ENCODE measurements around the gene DDR1.
"Not testable (repeated sequence)": the region's sequence is repeated elsewhere in the genome, so short reads cannot be mapped to it uniquely, and the experiment has no call there.

DDR1 gene

GRCh38 chr6:30917487-30917886 lies 33.2 kb downstream of the DDR1 start:
- no peak for DNase-seq (ENCODE audit: low read depth)

- DNase-seq (ENCODE audit: low read depth): no peak
Observed at GRCh38 chr6:30918670-30919069, 34.4 kb downstream of the DDR1 start.

- no peak for DNase-seq (ENCODE audit: low read depth)
Observed at GRCh38 chr6:30922447-30922852, 38.1 kb downstream of the DDR1 start.

DNA sequence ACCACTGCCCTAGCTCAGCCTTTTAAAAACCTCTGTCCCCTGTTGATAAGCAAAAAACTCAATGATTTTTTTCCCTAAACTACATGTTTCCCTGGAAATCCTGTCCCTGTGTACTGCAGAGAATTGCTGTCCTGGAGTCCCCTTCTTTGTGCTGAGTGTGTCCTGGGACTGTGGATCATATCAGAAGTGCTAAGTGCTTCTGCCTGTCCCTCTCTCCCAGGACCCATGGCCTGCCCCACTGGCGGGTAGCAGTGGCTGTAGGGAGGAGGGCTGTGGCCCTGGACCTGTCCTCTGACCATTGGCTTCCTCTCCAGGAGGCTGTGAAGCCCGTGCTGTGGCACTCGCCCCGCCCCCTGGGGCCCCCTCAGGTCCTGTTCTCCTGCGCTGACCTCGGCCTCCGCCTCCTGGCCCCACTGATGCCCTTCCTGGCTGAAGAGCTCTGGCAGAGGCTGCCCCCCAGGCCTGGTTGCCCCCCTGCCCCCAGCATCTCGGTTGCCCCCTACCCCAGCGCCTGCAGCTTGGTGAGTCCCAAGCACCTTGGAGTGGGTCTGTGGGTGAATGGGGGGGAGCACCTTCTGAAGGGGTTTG lies 39.8 kb downstream of the DDR1 start:
- DNase-seq (ENCODE audit: low read depth): not testable (repeated sequence)

DNA sequence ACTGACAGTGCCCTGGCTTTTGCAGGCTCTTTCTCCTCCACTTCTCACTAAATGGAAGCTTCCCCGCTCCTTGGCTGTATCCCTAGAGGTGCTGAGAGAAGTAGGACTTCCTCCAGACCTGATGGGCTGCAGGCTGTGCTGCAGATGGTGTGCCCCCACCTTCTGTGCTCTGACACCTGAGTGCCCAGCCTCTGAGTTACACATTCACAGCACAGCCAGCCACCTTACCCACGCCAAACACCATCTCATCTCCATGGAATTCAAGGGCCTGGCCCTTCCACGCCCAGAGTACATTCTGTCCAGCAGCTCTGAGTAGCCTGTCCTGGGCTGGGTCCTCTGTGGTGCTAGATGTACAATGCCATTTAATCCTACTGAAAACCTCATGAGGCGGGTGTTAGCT lies 42.3 kb downstream of the DDR1 start:
- no peak for DNase-seq (ENCODE audit: low read depth)

- DNase-seq (ENCODE audit: low read depth): not testable (repeated sequence)
Observed at GRCh38 chr6:30927080-30927479, 42.8 kb downstream of the DDR1 start.

DNA sequence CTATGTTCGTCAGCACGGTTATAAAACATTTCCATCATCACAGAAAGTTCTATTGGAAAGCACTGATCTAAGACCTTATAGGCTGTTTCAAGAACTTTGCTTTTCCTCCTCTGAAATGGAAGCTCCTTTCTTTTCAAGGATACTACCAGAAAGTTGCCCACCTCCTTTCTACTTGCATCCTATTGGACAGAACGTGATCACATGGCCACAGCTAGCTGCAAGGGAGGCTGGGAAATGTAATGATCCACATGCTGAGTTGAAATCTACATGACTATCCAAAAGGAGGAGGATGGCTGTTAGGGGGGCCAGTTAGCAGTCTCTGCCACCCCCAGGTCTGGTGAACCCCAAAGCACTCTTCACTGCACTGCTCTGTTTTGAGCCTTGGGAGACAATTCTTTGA lies 44.4 kb downstream of the DDR1 start:
- DNase-seq (ENCODE audit: low read depth): no peak

DNA sequence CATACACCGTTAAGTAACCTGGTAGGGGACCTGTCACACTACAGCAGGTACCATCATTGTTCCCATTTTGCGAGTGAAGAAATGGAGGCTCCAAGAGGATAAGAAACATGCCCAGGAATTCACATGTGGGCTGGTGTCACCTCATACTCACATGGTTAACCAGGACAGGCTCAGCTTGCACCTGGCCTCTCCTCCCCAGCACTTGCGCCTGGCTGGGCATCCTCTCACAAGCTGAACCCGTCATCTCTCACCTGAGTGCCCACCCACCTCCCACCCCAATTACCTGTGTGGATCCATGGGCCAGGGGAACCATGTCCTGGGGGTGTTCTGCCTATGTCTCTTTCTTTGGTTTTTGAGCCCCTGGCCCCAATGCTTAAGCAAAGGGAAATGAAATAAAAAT lies 46.2 kb downstream of the DDR1 start:
- DNase-seq (ENCODE audit: low read depth): no peak

DNA sequence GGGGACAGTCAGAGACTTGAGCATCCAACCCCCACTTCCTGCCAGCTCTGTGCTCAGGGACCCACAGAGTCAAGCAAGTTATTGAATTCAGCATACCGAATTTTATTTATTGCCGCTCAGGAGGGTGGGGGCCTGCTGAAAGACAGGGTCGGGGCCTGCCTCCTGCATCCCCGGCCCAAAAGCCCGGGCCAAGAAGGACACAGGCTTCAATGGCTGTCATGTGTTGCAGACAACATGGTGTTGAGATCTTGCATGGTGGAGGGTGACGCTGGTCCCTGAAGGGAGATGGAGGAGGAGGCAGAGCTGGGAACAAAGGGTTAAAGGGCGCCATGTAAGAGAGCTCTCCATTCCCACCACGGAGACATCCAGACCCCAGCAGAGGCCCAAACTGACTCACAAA lies 47.0 kb downstream of the DDR1 start:
- no peak for DNase-seq (ENCODE audit: low read depth)

GRCh38 chr6:30931969-30932645 lies 47.8 kb downstream of the DDR1 start, which contains the start of gene SFTA2:
TSS of gene SFTA2 (minus strand) at chr6:30932170. CDS start at chr6:30932096, 74 bp downstream.
- DNase-seq (ENCODE audit: low read depth): no peak

DNA sequence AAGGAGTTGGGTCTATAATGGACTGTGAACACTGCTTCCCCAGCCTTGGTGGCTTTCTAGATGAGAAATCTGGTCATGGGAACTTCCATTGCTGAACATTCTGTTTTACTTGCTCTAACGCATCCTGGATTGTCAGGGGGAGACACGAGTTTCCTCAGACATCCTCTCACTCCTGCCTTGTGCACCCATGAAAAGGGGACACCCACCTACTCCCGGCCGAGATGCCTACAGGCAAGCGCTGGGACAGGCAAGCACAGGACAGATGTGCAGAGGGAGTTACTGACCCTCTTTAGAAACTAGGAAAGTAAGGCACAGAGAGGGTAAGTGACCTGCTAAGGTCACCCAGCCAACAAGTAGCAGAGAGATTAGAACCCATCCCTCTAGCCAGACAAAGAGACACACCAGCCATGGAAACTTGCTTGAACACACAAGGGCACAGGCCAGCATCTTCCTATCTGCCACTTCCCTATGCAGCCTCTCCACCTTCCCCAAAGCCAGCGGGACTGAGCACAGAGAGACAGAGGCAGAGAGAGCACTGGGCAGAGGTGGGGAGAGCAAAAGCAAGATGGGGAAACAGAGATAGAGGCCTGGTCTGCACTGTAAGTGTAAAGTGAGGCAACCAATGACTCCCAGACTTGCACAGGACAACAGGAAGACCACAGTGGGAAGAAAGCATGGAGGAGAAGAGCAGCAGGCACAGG lies 48.5 kb downstream of the DDR1 start:
- no peak for DNase-seq (ENCODE audit: low read depth)

GRCh38 chr6:30935018-30935417 lies 50.7 kb downstream of the DDR1 start:
- DNase-seq (ENCODE audit: low read depth): no peak

GRCh38 chr6:30937265-30937664 lies 52.9 kb downstream of the DDR1 start:
- DNase-seq (ENCODE audit: low read depth): no peak

- DNase-seq (ENCODE audit: low read depth): no peak
Observed at GRCh38 chr6:30938730-30939129, 54.4 kb downstream of the DDR1 start.

GRCh38 chr6:30939473-30939872 lies 55.2 kb downstream of the DDR1 start:
- DNase-seq (ENCODE audit: low read depth): no peak

- no peak for DNase-seq (ENCODE audit: low read depth)
Observed at GRCh38 chr6:30940361-30940986, 56.2 kb downstream of the DDR1 start, which contains the start of gene MUCL3. TSS of gene MUCL3 (plus strand) at chr6:30940973. CDS start at chr6:30941000, 27 bp downstream.

DNA sequence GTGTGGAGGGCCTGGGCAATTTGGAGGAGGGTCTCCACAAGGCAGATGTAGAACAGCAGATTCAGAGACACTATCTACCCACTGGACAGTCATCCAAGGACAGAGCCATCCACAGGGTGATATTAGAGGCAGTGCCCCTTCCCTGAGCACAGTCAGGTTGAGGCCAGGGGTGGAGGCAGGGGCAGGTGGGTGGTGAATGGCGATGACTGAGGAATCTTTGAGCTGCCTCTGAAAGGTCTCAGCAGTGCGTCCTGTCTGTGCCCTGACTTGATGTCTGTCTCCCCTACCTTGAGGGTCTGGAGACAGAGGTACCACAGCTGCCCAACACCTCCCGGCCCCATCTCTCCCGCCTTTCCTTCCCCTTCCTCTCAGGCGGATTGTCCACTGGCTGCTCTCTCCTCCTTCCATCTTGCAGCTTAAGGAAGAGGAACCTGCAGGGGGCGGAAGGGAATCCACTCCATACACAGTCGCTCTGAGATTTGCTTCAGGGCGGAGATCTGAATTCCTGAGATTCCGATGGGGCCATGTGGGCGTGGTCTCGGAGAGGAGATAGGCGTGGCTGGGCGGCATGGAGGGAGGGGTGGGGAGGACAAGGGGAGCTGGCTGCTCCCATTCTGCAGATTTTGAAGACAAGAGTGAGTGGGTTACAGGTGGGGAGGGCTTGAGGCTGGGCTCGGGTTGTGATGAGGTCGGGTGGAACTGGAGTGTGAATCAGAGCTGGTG lies 58.2 kb downstream of the DDR1 start:
- DNase-seq (ENCODE audit: low read depth): no peak

GRCh38 chr6:30944051-30944450 lies 59.7 kb downstream of the DDR1 start:
- DNase-seq (ENCODE audit: low read depth): no peak

DNA sequence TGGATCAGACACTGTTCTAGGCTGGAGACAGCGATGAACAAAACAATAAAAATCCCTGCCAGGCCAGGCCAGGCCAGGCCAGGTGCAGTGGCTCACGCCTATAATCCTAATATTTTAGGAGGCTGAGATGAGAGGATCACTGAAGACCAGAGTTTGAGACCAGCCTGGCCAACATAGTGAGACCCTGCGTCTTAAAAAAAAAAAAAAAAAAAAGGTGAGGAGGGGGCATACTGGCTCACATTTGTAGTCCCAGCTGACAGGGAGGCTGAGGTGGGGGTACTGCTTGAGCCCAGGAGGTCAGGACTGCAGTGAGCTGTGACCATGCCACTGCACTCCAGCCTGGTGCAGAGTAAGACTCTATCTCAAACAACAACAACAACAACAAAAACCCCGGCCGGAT lies 61.0 kb downstream of the DDR1 start:
- no peak for DNase-seq (ENCODE audit: low read depth)

- no peak for DNase-seq (ENCODE audit: low read depth)
Observed at GRCh38 chr6:30947231-30947630, 62.9 kb downstream of the DDR1 start.

DNA sequence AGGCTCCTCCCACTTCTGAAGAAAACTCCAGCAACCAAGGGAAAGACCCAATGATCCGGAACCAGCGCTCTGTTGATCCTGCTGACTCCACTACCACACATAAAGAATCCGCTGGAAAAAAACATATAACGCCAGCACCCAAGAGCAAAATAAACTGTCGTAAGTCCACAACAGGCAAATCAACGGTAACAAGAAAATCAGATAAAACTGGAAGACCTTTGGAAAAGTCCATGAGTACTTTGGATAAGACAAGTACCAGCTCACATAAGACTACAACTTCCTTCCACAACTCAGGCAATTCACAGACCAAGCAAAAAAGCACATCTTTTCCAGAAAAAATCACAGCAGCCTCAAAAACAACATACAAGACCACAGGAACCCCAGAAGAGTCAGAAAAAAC lies 64.5 kb downstream of the DDR1 start:
- no peak for DNase-seq (ENCODE audit: low read depth)
